HG03045 (cell line): ENCODE data around the gene RPL22.
"Not testable (repeated sequence)": the region's sequence is repeated elsewhere in the genome, so short reads cannot be mapped to it uniquely, and the experiment has no call there.

Experiments used
- ATAC-seq: cut with Tn5 transposase; IDR thresholded peaks from one replicate; pipeline ENCODE4 v1.9.1; 2021; ENCODE audit warnings: mild to moderate bottlenecking, moderate library complexity; ENCODE audit not compliant: unreplicated experiment

The RPL22 gene

GRCh38 chr1:6234502-6235295, 35.3 kb upstream of the RPL22 start:
- ATAC-seq: no peak

GRCh38 chr1:6233376-6233775, 34.0 kb upstream of the RPL22 start:
- no peak for ATAC-seq

GRCh38 chr1:6225651-6226050, 26.3 kb upstream of the RPL22 start:
- ATAC-seq: no peak

DNA sequence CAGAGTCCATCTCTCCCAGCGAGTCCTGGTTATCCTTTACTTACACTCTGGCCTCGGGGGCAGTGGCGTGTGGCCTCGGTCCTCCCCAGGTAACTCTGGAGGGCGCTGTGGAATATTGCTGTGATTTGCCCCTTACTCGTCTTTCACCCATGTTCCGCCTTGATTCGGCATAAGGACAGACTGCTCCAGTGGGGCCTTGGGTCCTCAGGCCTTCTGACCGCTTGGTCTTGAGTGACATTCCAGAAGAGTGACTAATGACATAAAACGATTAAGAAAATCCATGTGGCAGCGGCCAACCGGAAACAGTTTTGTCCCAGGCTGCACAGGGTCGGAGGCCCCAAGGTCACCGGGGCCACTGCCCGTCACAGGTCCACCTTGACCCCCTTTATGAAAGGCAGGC, 25.3 kb upstream of the RPL22 start:
- no peak for ATAC-seq

GRCh38 chr1:6223617-6224016, 24.2 kb upstream of the RPL22 start:
- no peak for ATAC-seq

DNA sequence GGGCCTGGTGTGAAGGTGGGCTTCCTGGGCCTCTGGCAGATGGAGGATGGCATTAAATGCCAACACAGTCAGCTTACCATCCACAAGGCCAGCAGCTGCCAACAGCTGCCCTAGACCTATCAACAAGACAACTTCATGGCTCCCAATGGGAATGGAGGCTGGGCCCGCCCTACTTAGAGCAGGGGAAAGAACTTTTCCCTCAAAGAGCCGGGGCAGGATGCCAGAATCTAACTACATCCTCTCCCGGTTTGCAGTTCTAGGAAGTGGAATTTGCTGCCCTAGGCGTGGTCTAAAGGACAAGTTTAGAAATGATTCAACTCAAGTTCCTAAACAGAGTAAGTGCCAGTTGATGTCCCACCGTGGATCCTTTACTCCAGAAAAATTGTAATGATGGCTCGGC, 23.2 kb upstream of the RPL22 start:
- no peak for ATAC-seq

GRCh38 chr1:6221210-6221784, 21.9 kb upstream of the RPL22 start:
- ATAC-seq: no peak

DNA sequence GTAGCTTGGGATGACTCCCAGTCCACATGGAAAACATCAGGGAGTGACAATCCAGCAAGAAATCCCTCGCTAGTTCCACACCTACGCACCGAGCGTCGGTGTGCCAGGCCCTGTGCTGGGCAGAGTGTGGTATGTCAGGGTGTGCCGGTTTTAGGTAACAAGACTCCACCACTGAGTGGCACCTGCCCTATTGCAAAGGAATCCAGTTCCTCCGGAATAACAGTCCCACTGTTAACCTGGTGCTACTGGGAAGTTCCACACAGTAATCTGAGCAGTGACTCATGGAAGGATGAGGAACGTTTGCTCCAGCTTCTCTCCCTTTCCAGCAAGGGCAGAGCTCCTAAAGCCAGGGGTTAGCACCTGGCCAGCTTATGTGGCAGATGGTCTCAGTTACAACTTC, 20.8 kb upstream of the RPL22 start:
- no peak for ATAC-seq

DNA sequence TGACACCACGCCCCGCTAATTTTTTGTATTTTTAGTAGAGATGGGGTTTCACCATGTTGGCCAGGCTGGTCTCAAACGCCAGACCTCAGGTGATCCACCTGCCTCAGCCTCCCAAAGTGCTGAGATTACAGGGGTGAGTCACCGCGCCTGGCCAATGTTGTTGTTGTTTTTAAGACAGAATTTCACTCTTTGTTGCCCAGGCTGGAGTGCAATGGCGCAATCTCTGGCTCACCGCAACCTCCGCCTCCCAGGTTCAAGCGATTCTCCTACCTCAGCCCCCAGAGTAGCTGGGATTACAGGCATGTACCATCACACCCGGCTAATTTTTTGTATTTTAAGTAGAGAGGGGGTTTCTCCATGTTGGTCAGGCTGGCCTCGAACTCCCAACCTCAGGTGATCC, 20.2 kb upstream of the RPL22 start:
- ATAC-seq: not testable (repeated sequence)

DNA sequence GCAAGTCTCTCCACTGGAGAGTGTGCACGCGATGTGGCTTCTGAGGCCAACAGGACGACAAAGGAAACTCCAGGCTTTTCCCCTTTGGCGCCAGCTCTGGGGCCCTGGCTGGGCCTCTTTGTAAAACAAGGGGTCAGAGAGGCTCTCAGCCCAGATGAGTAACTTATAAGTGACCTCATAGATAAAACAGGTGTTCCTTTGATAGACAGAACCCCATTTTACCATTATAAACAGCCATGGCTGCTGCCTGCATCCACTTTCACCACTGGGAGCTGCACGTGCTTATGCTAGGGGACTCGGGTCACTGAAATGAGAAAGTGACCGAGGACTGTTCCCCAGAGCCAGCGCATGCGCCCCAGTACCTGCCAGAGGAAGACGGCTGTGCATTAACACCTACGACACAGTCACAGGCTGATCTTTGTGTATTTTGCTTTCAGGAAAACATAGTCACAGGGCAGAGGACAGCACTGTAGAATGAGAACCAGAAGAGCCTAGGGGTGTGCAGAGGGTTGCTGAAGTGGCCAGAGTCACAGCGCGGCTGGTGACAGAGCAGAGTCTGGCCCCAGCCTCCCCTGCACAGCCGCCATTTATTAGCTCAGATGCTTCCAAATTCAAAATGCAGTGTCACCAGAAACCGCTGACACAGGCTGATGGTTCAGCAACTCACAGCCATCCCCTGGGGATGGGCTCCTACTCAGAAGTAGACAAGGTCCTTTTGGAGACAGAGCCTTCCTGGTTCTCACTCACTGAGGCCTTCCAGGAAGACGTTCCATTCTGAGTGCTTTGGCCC, 19.2 kb upstream of the RPL22 start:
- ATAC-seq: no peak

GRCh38 chr1:6212193-6212959, 13.0 kb upstream of the RPL22 start:
- no peak for ATAC-seq

GRCh38 chr1:6211731-6212130, 12.3 kb upstream of the RPL22 start:
- no peak for ATAC-seq

- no peak for ATAC-seq
These were observed 11.4 kb upstream of the RPL22 start for GRCh38 chr1:6210591-6211355.

DNA sequence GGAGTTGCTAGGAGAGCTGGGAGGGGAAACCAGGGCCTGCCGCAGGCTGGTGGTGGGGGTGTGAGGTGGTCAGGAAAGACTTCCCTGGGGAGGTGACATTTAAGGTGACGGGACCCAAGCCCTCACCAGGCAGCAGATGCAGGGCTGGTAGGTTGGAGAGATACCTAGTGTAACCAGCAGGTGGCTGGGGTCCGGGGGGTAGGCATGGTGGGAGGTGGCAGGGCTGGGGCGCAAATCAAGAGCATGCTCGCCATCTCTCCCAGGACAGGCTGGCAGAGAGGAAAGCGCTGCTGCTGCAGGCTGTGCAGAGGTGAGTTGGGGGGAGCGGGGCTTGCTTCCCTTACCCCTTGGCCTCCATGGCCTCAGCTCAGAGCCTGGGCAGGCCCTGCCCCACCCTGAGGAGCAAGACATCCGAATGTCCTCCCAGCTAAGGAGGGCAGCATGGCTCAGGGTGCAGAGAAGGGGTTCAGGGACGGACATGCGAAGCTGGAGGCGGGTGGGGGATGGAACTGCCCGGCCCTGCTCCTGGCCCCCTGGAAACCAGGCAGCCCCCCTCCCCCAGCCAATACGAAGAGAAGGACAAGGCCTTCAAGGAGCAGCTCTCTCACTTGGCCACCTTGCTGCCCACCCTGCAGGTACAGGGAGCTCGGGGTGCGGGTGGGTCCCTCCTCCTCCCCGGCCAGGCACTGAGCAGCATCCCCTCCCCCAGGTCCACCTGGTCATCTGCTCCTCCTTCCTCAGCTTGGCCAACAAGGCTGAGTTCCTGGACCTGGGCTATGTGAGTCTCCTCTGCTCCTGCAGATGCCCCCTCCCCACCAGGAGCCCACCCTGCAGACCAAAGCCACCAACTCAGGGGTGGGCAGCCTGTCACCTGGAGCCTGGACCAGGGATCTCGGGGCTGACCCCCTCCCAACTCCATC, 10.5 kb upstream of the RPL22 start:
- ATAC-seq: no peak

- no peak for ATAC-seq
These were observed 9.6 kb upstream of the RPL22 start for GRCh38 chr1:6208723-6209660.

GRCh38 chr1:6207921-6208320, 8.5 kb upstream of the RPL22 start:
- no peak for ATAC-seq

DNA sequence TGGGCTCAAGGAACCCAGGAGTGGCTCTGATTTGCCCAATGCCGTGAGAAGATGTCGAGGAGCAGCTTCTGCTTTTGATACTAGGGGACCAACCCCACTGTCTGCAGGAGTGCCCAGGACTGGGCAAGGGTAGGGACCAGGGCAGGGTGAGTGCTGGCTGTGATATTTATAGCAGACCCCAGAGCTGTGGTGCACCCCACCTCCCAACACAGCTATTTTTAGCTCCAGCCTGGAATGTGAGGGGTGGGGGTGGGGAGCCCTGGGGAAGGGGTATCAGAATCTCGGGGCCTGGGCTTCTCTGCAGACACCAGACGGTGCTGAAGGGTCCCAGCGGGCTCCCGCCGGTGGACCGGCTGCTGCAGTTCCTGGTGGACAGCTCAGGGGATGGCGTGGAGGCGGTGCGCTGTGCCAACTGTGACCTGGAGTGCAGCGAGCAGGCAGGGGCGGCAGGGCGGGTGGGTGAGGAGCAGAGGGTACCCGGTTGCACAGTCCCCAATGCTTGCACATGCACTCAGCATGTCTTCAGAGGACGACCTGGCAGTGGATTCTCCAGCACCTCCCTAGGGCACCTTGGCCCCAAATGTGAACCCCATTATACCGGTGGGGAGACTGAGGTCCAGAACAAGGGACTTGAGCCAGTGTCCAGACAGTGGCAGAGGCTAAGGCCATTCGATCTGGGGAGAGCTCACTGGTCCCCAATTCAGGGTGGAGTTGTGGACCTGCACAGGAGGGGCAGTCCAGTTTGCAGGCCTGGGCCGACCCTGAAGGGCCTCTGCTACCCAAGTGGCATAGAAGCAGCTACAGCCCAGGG, 7.9 kb upstream of the RPL22 start:
- ATAC-seq: no peak

DNA sequence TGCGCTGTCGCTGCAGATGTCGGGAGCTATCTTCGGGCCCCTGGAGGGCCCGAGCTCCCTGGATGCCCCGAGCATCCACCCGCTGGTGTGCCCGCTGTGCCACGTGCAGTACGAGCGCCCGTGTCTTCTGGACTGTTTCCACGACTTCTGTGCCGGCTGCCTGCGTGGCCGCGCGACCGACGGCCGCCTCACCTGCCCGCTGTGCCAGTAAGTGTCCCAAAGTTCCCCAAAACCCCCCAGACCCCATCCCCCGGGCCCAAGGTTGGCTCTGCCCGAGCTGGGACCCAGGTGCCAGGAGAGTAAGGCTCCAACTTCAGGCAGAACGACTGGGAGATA, 7.1 kb upstream of the RPL22 start:
- peak; percentile 1 for ATAC-seq
